Kidney tubule cell (primary cell): Measurements from ENCODE around the gene FBH1.

Experiments
- DNase-seq: peaks from one replicate; pipeline ENCODE4 v3.0.0-alpha.2; 2018; ENCODE audit warnings: low spot score

The FBH1 gene

GRCh38 chr10:5981529-5981928 is 91.5 kb downstream of the FBH1 start:
- no peak for DNase-seq

- DNase-seq, result no peak
Measured at GRCh38 chr10:5983774-5984173, 93.7 kb downstream of the FBH1 start.

GRCh38 chr10:5985029-5985428 is 95.0 kb downstream of the FBH1 start:
- no peak for DNase-seq
